BLaER1 treated with 17β-estradiol and CSF1 and Interleukin-3, amounts not matched to agents 10 nM and 100 nM (cell line): ENCODE measurements around the gene PDX1.
"Not testable (repeated sequence)": the region's sequence is repeated elsewhere in the genome, so short reads cannot be mapped to it uniquely, and the experiment has no call there.

Experiments used
- H3K27ac ChIP-seq, 11 experiments: shearing (Covaris generic); formaldehyde crosslinking; 2 replicates each; pipeline ENCODE4 v1.8.1; 2022
- H3K27me3 ChIP-seq, 11 experiments: shearing (Covaris generic); formaldehyde crosslinking; 2 replicates each; pipeline ENCODE4 v1.8.1; 2022
- H3K36me3 ChIP-seq, 11 experiments: shearing (Covaris generic); formaldehyde crosslinking; 2 replicates each; pipeline ENCODE4 v1.8.1; 2022
- H3K4me1 ChIP-seq, 10 experiments: shearing (Covaris generic); formaldehyde crosslinking; 2 replicates each; pipeline ENCODE4 v1.8.1; 2022
- H3K4me2 ChIP-seq, 11 experiments: shearing (Covaris generic); formaldehyde crosslinking; 2 replicates each; pipeline ENCODE4 v1.8.1; 2022
- H3K4me3 ChIP-seq, 10 experiments: shearing (Covaris generic); formaldehyde crosslinking; 2 replicates each; pipeline ENCODE4 v1.8.1; 2022
- H3K9ac ChIP-seq, 11 experiments: shearing (Covaris generic); formaldehyde crosslinking; 2 replicates each; pipeline ENCODE4 v1.8.1; 2022
- H3K9me3 ChIP-seq, 11 experiments: shearing (Covaris generic); formaldehyde crosslinking; replicated peaks in 1 of 11; 2 replicates each; pipeline ENCODE4 v1.8.1; 2022
- H4K20me1 ChIP-seq, 11 experiments: shearing (Covaris generic); formaldehyde crosslinking; 2 replicates each; pipeline ENCODE4 v1.8.1; 2022
- Cebpa-rat ChIP-seq, 11 experiments: shearing (Covaris generic); IDR thresholded peaks; 2 replicates each; pipeline ENCODE4 v1.8.1; 2022

The PDX1 gene

GRCh38 chr13:27960362-27961226 lies 40.8 kb downstream of the PDX1 start:
- Histone ChIP-seq H3K4me3 (peak overlapping the region in 6 of 10 experiments; percentile 14 to 47 (median 31); a peak in 8 of 20 replicates), H3K27me3 (peaks cover 100% of the 10 kb centered on the region in 11 experiments), H3K9me3 (peaks cover 0 to 4% (median 0%) of the 10 kb centered on the region in 11 experiments; a peak in 1 of 22 replicates), H4K20me1 (peaks cover 0 to 57% (median 23%) of the 10 kb centered on the region in 11 experiments; a peak in 14 of 22 replicates), H3K27ac (no peak overlapping the region), H3K4me1 (peaks cover 7 to 13% (median 10%) of the 10 kb centered on the region in 10 experiments; a peak in 10 of 20 replicates), H3K9ac (no peak overlapping the region), H3K4me2 (peak overlapping the region; percentile 18 to 83 (median 45); a peak in 21 of 22 replicates), H3K36me3 (no peaks in the 10 kb centered on the region)
- no peak for TF ChIP-seq Cebpa-rat (IDR thresholded peaks at IDR 0.05)

DNA sequence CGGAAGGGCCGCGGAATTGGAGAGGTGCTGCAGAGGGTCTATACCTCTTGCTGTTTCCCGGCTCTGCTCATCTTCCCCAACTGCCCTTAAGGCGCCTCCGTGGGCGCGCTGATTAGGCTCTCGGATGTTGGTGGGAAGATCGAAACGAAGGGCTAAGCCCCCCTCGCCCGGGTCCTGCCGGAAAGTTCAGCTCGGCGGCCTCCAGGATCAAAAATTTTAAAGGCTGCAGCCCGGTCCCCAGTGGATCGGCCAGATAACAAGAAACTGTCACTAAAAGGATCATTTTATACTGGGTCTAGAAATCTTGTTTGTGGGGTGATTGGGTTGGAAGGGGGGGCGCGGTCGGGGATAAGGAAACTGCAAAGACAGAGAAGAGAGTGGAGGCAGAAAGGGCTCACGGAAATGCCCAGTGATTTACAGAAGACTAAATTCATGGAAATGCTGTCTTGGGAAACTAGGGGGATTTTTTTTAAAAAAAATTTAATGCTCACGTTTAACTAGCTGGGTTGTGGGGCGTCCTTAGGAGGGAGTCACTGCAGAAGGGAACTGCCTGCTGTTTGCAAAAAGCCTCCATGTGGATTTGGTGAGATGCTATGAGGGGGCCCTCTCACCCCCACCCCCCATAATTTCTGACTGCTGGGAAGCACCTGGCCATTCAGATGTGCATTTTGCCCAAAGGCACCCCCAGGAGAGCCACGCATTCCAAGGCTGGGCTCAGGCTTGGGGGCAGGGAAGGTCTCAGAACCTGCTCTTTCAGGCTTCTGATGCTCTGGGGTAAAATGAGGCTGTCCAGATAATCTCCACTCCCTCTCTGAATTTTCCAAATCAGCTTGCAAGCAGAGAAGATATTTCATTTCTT lies 41.7 kb downstream of the PDX1 start:
- Histone ChIP-seq H3K4me1 (peaks cover 7 to 13% (median 11%) of the 10 kb centered on the region in 10 experiments; a peak in 10 of 20 replicates), H3K27ac (no peak overlapping the region), H4K20me1 (peaks cover 0 to 61% (median 32%) of the 10 kb centered on the region in 11 experiments; a peak in 15 of 22 replicates), H3K9me3 (peaks cover 0 to 9% (median 0%) of the 10 kb centered on the region in 11 experiments; a peak in 3 of 22 replicates), H3K36me3 (no peaks in the 10 kb centered on the region), H3K27me3 (peaks cover 100% of the 10 kb centered on the region in 11 experiments), H3K4me2 (peak overlapping the region; percentile 18 to 83 (median 45); a peak in 21 of 22 replicates), H3K9ac (no peak overlapping the region), H3K4me3 (peak overlapping the region in 6 of 10 experiments; percentile 14 to 47 (median 31); a peak in 7 of 20 replicates)
- no peak for TF ChIP-seq Cebpa-rat (IDR thresholded peaks at IDR 0.05)

DNA sequence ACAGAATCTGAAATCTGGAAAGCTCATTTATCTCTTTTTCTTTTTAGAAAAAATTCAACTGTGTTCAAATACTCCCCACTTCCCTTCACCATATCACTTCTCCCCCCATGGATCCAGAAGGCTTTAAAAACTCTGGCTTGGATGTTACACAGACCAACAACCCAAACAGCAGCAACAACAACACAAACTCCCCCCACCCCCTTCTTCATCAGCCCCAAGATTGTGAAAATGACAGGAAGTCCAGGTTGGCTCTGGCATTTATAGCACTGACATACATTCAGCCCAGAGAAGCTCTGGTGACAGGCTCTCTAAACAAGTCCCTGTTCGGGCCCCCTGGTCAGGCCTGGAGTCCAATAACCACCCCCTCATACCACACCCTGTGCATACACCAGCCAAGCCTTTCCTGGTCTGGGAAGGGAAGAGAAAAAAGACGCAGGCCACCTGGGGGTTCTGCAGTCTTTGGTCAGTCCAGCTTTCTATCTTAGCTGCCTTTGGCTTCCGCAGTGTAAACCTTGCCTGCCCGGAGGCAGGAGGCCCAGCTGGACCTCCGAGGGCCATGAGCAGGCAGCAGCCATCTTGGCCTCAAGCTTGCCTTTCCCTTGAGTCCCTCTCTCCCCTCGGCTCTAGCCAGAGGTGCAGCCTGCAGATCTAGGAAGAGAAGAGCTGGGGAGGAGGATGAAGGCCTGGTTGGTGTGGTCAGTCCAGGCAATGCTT lies 42.5 kb downstream of the PDX1 start:
- Histone ChIP-seq H3K27me3 (peaks cover 100% of the 10 kb centered on the region in 11 experiments), H3K36me3 (no peaks in the 10 kb centered on the region), H4K20me1 (peaks cover 0 to 70% (median 34%) of the 10 kb centered on the region in 11 experiments; a peak in 15 of 22 replicates), H3K9ac (no peak overlapping the region), H3K4me2 (no peak overlapping the region), H3K4me3 (no peak overlapping the region), H3K27ac (no peak overlapping the region), H3K9me3 (peaks cover 0 to 9% (median 0%) of the 10 kb centered on the region in 11 experiments; a peak in 3 of 22 replicates), H3K4me1 (peaks cover 7 to 22% (median 11%) of the 10 kb centered on the region in 10 experiments; a peak in 10 of 20 replicates)
- TF ChIP-seq Cebpa-rat (IDR thresholded peaks at IDR 0.05), result no peak

DNA sequence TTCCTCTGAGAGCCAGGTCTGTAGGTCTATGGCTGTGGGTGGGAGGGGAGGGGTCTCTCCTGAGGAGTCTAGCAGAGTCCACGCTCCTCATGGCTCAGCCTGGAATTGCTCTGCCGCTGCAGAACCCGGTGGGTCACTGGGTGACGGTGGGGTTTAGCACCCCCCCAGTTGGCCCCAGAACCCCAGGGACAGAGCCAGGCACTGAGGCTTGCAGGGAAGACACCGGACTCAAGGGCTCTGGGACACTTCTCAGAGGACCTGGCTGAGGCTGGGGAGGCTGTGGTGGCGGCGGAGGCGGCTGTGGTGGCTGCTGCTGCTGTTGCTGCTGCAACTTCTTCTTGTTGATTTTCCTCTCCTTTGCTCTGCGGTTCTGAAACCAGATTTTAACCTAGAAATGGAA lies 43.2 kb downstream of the PDX1 start:
- Histone ChIP-seq H3K4me1 (peaks cover 7 to 25% (median 12%) of the 10 kb centered on the region in 10 experiments; a peak in 10 of 20 replicates), H3K36me3 (no peaks in the 10 kb centered on the region), H3K4me3 (no peak overlapping the region), H3K4me2 (no peak overlapping the region), H3K9me3 (peaks cover 0 to 11% (median 0%) of the 10 kb centered on the region in 11 experiments; a peak in 4 of 22 replicates), H3K27ac (no peak overlapping the region), H3K9ac (no peak overlapping the region), H4K20me1 (peaks cover 0 to 77% (median 40%) of the 10 kb centered on the region in 11 experiments; a peak in 17 of 22 replicates), H3K27me3 (peaks cover 100% of the 10 kb centered on the region in 11 experiments)
- no peak for TF ChIP-seq Cebpa-rat (IDR thresholded peaks at IDR 0.05)

GRCh38 chr13:27963491-27963890 lies 43.7 kb downstream of the PDX1 start:
- Histone ChIP-seq H3K27ac (no peak overlapping the region), H3K4me1 (peaks cover 7 to 30% (median 12%) of the 10 kb centered on the region in 10 experiments; a peak in 10 of 20 replicates), H3K9ac (no peak overlapping the region), H3K4me3 (no peak overlapping the region), H3K4me2 (no peak overlapping the region), H4K20me1 (peaks cover 0 to 82% (median 45%) of the 10 kb centered on the region in 11 experiments; a peak in 17 of 22 replicates), H3K36me3 (no peaks in the 10 kb centered on the region), H3K27me3 (peaks cover 100% of the 10 kb centered on the region in 11 experiments), H3K9me3 (peaks cover 0 to 16% (median 4%) of the 10 kb centered on the region in 11 experiments; a peak in 10 of 22 replicates)
- TF ChIP-seq Cebpa-rat (IDR thresholded peaks at IDR 0.05), result no peak

DNA sequence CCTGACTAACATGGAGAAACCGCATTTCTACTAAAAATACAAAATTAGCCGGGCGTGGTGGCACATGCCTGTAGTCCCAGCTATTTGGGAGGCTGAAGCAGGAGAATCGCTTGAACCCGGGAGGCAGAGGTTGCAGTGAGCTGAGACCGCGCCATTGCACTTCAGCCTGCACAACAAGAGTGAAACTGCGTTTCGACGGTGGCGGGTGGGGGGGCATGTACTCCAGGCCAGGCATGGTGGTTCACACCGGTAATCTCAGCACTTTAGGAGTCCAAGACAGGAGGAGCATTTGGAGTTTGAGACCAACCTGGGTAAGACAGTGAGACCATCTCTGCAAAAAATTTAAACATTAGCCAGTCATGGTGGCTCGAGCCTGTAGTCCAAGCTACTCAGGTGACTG lies 44.4 kb downstream of the PDX1 start:
- not testable (repeated sequence) for H3K4me3 ChIP-seq, H3K36me3 ChIP-seq, H3K4me2 ChIP-seq, H3K9ac ChIP-seq, H3K27ac ChIP-seq
- H3K4me1 ChIP-seq, result peaks cover 7 to 35% (median 13%) of the 10 kb centered on the region in 10 experiments; a peak in 10 of 20 replicates
- H3K27me3 ChIP-seq, result peaks cover 100% of the 10 kb centered on the region in 11 experiments
- H4K20me1 ChIP-seq, result peaks cover 0 to 89% (median 52%) of the 10 kb centered on the region in 11 experiments; a peak in 17 of 22 replicates
- H3K9me3 ChIP-seq, result peaks cover 0 to 23% (median 10%) of the 10 kb centered on the region in 11 experiments; a peak in 10 of 22 replicates

GRCh38 chr13:27964741-27965323 lies 45.0 kb downstream of the PDX1 start:
- H3K4me3 ChIP-seq, result no peak overlapping the region
- H3K9ac ChIP-seq, result no peak overlapping the region
- peaks cover 0 to 27% (median 11%) of the 10 kb centered on the region in 11 experiments; a peak in 10 of 22 replicates for H3K9me3 ChIP-seq
- peaks cover 7 to 35% (median 13%) of the 10 kb centered on the region in 10 experiments; a peak in 10 of 20 replicates for H3K4me1 ChIP-seq
- peaks cover 100% of the 10 kb centered on the region in 11 experiments for H3K27me3 ChIP-seq
- H3K27ac ChIP-seq, result no peak overlapping the region
- H4K20me1 ChIP-seq, result peaks cover 0 to 92% (median 57%) of the 10 kb centered on the region in 11 experiments; a peak in 17 of 22 replicates
- H3K4me2 ChIP-seq, result no peak overlapping the region
- no peaks in the 10 kb centered on the region for H3K36me3 ChIP-seq
- no peak for TF ChIP-seq Cebpa-rat (IDR thresholded peaks at IDR 0.05)
